Small intestine (tissue), 4 donors: ENCODE measurements around the gene PIF1. TPM values are rescaled to one million over a fixed set of nuclear protein-coding genes. Genes with fewer than 3 reads are reported as not detected.

Source experiments
- polyA plus RNA-seq, 4 donors: library from polyadenylated mRNA; stranded (reverse) in 3 of 4; unstranded in 1 of 4; fragments of 200-250 nt in 3 of 4; fragments of 120-200 nt in 1 of 4; gene quantifications; one replicate each; pipeline versions ENCODE4 v1.2.1 to v1.2.3, GENCODE V29; 2013
- donor health status: healthy with polysubstance abuse.
- donor health status: Bipolar disorder and iron deficiency.
- donor health status: healthy.

Gene PIF1
- polyA plus RNA-seq, 4 donors, result 0.45 to 11.7 (median 3.2) TPM

Other genes with a start within 250 kb of the PIF1 start
- 1 to 10 TPM in 3 of 4 donors, not detected in 1; 1.6 to 5.1 (median 4.1) TPM for gene RBPMS2, start 50.1 kb downstream of the PIF1 start, polyA plus RNA-seq
- gene PLEKHO2, start 16.3 kb upstream of the PIF1 start, polyA plus RNA-seq, result 10 to 100 TPM in 2 of 4 donors, 1 to 10 TPM in 2; 1.3 to 17.8 (median 11.3) TPM
- 1 to 10 TPM in 2 of 4 donors, under 1 TPM in 1, not detected in 1; 0.81 to 3.9 (median 1.7) TPM for gene ANKDD1A, start 86.3 kb upstream of the PIF1 start, polyA plus RNA-seq
- gene SPG21, start 164.3 kb upstream of the PIF1 start, polyA plus RNA-seq, result 100 to 1,000 TPM in 1 of 4 donors, 10 to 100 TPM in 3; 58.1 to 163 (median 68.3) TPM
- 10 to 100 TPM in 3 of 4 donors, 1 to 10 TPM in 1; 9.7 to 14.8 (median 12.9) TPM for gene MTFMT, start 204.0 kb upstream of the PIF1 start, polyA plus RNA-seq
- gene SLC51B, start 219.7 kb upstream of the PIF1 start, polyA plus RNA-seq, result 100 to 1,000 TPM in 2 of 4 donors, 10 to 100 TPM in 2; 23.5 to 258 (median 162) TPM
- 1 to 10 TPM in 3 of 4 donors, under 1 TPM in 1; 0.45 to 7.7 (median 2.2) TPM for gene RASL12, start 242.3 kb upstream of the PIF1 start, polyA plus RNA-seq